Measurements from ENCODE around the gene AAR2. TPM values are rescaled to one million over a fixed set of nuclear protein-coding genes. Genes with fewer than 3 reads are reported as not detected.
A peak's percentile ranks its signal among the peaks of the same experiment; 100 is the strongest.

Gene AAR2
- total RNA-seq, 1 donor from 2014 or later = 24.6 TPM

- Mint-ChIP-seq H3K27me3 (ENCODE audit: low read depth) (no peaks in the 10 kb centered on the region), H3K4me1 (ENCODE audit: low read depth) (no peaks in the 10 kb centered on the region), H3K4me3 (ENCODE audit: unreplicated experiment) (no peak overlapping the region), H3K9me3 (ENCODE audit: low read depth) (no peaks in the 10 kb centered on the region), H3K27ac (ENCODE audit: unreplicated experiment) (no peak overlapping the region), H3K36me3 (ENCODE audit: low read depth) (peaks cover 10% of the 10 kb centered on the region)
- DNase-seq (ENCODE audit: low spot score) = no peak
- TF ChIP-seq CTCF (IDR thresholded peaks at IDR 0.05) = no peak
Measured at GRCh38 chr20:36230019-36230418, 6.3 kb upstream of the AAR2 start.

DNA sequence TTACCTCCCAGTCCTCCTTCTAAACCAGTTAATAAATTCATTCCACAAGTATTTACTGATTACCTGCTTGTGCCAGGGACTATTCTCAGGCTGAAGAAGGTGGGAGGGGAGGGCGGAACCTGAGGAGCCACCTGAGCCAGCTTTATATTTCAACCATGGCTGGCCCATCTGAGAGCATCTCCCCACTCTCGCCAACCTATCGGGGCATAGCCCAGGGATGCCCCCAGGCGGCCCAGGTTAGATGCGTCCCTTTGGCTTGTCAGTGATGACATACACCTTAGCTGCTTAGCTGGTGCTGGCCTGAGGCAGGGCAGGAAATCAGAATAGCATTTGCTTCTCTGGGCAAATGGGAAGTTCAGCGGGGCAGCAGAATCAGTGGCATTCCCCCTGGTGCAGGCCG, 4.9 kb upstream of the AAR2 start:
- TF ChIP-seq CTCF (IDR thresholded peaks at IDR 0.05) = no peak
- no peak overlapping the region for H3K27ac Mint-ChIP-seq (ENCODE audit: unreplicated experiment)
- H3K4me3 Mint-ChIP-seq (ENCODE audit: unreplicated experiment) = no peak overlapping the region
- no peak for DNase-seq (ENCODE audit: low spot score)
- H3K9me3 Mint-ChIP-seq (ENCODE audit: low read depth) = no peaks in the 10 kb centered on the region
- peaks cover 6% of the 10 kb centered on the region for H3K36me3 Mint-ChIP-seq (ENCODE audit: low read depth)
- peaks cover 6% of the 10 kb centered on the region for H3K4me1 Mint-ChIP-seq (ENCODE audit: low read depth)
- H3K27me3 Mint-ChIP-seq (ENCODE audit: low read depth) = no peaks in the 10 kb centered on the region

- no peaks in the 10 kb centered on the region for H3K27me3 Mint-ChIP-seq (ENCODE audit: low read depth)
- no peak overlapping the region for H3K27ac Mint-ChIP-seq (ENCODE audit: unreplicated experiment)
Measured at GRCh38 chr20:36234771-36235320, 1.4 kb upstream of the AAR2 start.

DNA sequence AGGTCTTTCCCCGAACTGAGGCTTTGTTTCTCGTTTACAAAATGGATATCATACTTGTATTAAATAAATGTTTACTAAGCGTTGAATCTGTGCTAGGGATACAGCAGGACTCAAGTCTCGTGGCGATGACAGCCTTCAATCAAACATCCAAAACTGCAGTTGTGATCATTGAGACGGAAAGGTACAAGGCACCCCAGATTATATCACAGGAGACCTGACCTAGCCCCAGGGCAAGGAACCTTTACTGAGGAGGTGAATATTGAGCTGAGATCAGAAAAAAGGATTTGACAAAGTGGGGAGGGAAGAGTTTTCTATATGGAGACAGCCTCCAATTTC, 476 bp downstream of the AAR2 start:
- Mint-ChIP-seq H3K9me3 (ENCODE audit: low read depth) (no peaks in the 10 kb centered on the region), H3K4me3 (ENCODE audit: unreplicated experiment) (peak overlapping the region; percentile 92), H3K27ac (ENCODE audit: unreplicated experiment) (peak overlapping the region; percentile 97), H3K36me3 (ENCODE audit: low read depth) (peaks cover 1% of the 10 kb centered on the region), H3K27me3 (ENCODE audit: low read depth) (no peaks in the 10 kb centered on the region), H3K4me1 (ENCODE audit: low read depth) (peaks cover 29% of the 10 kb centered on the region)
- no peak for TF ChIP-seq CTCF (IDR thresholded peaks at IDR 0.05)
- DNase-seq (ENCODE audit: low spot score) = no peak

More at GRCh38 chr20:36234771-36235320, 1.4 kb upstream of the AAR2 start:
- Mint-ChIP-seq H3K9me3 (ENCODE audit: low read depth) (no peaks in the 10 kb centered on the region), H3K4me1 (ENCODE audit: low read depth) (peaks cover 29% of the 10 kb centered on the region), H3K4me3 (ENCODE audit: unreplicated experiment) (no peak overlapping the region), H3K36me3 (ENCODE audit: low read depth) (peaks cover 3% of the 10 kb centered on the region)
- no peak for DNase-seq (ENCODE audit: low spot score)
- TF ChIP-seq CTCF (IDR thresholded peaks at IDR 0.05) = no peak

DNA sequence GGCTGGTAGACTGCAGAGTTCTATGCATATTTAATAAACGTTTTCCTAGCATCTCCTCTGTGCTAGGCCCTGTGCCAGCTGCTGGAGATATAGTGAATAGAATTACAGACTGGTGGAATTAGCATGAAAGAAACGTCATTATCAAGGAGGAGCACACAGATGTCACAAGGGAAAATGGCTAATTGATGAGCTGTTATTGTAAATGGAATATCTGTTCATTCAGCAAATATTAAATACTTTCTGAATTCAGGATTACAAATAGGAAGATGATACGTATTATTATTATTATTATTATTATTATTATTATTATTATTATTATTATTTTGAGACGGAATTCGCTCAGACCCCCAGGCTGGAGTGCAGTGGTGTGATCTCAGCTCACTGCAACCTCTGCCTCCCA, 1.2 kb downstream of the AAR2 start:
- TF ChIP-seq CTCF (IDR thresholded peaks at IDR 0.05) = no peak
- DNase-seq (ENCODE audit: low spot score) = no peak
- H3K27ac Mint-ChIP-seq (ENCODE audit: unreplicated experiment) = peak overlapping the region; percentile 97
- no peaks in the 10 kb centered on the region for H3K9me3 Mint-ChIP-seq (ENCODE audit: low read depth)
- H3K36me3 Mint-ChIP-seq (ENCODE audit: low read depth) = peaks cover 1% of the 10 kb centered on the region
- H3K4me1 Mint-ChIP-seq (ENCODE audit: low read depth) = peaks cover 29% of the 10 kb centered on the region
- H3K27me3 Mint-ChIP-seq (ENCODE audit: low read depth) = no peaks in the 10 kb centered on the region
- peak overlapping the region; percentile 92 for H3K4me3 Mint-ChIP-seq (ENCODE audit: unreplicated experiment)

Data from chondrocyte (in vitro differentiated cells).